ENCODE results near the gene ARHGEF7.
"Not testable (repeated sequence)": the region's sequence is repeated elsewhere in the genome, so short reads cannot be mapped to it uniquely, and the experiment has no call there.

Gene ARHGEF7

DNA sequence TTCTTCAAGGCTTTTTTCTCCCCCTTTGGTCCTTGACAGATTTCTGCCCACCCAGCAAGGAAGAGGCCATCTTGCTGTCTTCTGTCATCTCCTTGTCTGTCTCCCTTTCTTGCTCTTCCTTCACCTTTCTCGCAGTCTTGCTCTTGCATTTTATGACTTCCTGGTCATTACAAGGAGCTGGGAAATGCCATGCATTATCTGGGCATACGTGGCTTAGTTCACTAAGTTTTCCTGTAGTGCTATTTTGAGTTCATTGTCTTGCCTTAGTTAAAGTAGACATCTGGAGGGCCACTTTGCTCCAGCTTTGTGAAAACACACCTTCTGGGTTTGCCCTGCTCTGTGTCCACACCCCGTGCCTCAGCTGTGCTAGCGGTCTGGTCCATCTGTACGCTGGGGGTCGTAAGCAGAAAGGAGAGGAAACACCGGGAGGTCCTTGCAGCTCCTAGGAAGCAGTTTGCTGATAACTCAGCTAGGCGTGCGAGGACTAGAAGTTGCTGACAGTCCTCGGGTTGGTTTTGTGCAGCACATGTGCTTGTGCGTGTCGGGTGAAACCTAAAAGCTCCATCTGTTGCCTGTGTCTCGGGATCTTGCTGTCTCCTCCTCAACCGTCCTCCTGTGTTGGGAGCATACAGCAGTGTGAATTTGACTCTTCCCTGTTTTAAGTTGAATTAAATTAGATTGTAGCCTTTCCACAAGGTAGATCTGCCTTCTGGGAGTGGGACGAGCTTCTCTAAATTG lies 59.4 kb downstream of the ARHGEF7 start:
- no peak for DNase-seq

DNA sequence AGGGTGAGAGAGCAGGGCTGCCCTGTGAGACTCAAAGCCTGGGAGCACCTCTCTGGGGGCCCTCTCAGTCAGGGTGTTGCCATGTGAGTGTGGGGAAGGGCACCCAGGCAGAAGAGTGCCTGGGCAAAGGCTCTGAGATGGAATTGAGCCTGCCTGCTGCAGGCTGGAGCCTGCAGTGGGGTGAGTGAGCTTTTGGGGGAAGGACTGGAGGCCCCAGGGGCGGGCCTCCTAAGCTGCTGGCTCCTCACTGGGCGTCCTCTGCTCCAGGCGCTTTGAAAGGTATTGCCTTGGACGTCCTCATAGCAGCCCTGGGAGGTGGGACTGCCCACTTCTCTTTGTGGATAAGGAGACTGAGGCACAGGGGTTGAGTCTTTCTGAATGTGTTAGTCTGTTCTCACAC lies 60.3 kb downstream of the ARHGEF7 start:
- no peak for DNase-seq

- DNase-seq, result no peak
Observed at GRCh38 chr13:111175935-111176334, 60.8 kb downstream of the ARHGEF7 start.

- no peak for DNase-seq
Observed at GRCh38 chr13:111176421-111176820, 61.3 kb downstream of the ARHGEF7 start.

- no peak for DNase-seq
Observed at GRCh38 chr13:111177081-111177711, 62.1 kb downstream of the ARHGEF7 start.

- DNase-seq, result no peak
Observed at GRCh38 chr13:111177921-111178320, 62.8 kb downstream of the ARHGEF7 start.

GRCh38 chr13:111178402-111178801 lies 63.3 kb downstream of the ARHGEF7 start:
- no peak for DNase-seq

DNA sequence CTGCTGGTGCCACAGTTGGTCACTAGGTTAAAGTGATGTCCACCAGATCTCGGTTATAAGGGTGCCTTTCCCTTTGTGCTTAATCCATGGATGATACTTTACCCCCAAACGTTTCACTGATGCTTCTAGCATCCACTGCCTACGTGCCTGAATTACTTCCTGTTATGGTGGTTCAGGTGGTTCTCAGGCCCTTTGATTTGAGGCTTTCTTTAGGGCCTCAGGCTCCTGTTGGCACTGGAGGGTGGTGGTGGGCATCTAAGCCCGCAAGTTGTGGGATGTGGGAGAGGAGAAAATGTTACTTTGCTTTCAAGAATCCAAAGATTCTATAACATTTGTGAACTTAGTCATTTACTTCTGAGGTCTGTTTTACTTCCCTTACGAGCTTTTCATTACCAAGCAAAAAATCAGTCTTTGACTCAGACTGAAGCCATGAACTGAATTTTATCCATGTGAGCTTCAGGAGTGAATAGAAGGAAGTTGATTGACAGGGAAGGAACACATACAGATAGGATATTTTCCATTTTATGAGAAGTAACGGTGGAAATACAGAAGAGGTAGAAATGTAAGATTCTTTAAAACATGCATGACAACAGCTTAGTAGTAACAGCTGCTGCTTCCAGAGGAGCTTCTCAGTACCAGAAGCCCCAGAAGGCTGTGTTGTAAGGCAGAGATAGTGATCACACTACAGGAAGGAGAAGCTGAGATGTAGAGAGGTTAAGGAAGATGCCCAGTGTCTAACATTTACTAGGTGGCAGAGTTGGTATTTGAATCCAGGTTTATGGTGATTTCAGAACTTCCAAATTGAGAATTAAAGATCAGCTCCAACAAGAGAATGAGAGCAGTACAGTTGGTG lies 65.0 kb downstream of the ARHGEF7 start:
- DNase-seq, result no peak

DNA sequence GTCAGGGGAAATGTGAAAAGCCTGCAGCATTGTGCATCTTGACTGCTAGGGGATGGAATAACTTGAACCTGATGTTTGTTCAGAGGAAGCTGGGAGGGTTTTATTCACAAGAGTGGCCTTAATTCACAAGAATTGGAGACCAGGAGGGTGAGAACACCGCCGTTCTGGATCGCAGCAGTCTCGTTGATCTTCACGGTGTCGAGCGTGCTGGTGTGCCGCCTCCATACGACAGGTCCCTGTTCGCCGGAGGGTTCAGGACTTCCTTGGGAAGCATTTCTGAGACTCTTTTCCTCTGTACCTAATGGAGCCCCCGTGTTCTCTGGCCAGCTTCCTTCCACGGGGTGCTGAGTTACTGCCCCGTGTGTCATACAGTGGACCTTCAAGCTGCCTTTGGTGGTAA lies 66.9 kb downstream of the ARHGEF7 start:
- no peak for DNase-seq

GRCh38 chr13:111183087-111183645 lies 68.1 kb downstream of the ARHGEF7 start:
- no peak for DNase-seq

- DNase-seq, result no peak
Observed at GRCh38 chr13:111183959-111184358, 68.8 kb downstream of the ARHGEF7 start.

- peak; percentile 72 for DNase-seq
Observed at GRCh38 chr13:111184458-111185401, 69.6 kb downstream of the ARHGEF7 start.

GRCh38 chr13:111186305-111186935 lies 71.3 kb downstream of the ARHGEF7 start:
- DNase-seq, result no peak

- DNase-seq, result no peak
Observed at GRCh38 chr13:111187960-111188541, 72.9 kb downstream of the ARHGEF7 start.

- DNase-seq, result not testable (repeated sequence)
Observed at GRCh38 chr13:111189064-111189505, 74.0 kb downstream of the ARHGEF7 start.

DNA sequence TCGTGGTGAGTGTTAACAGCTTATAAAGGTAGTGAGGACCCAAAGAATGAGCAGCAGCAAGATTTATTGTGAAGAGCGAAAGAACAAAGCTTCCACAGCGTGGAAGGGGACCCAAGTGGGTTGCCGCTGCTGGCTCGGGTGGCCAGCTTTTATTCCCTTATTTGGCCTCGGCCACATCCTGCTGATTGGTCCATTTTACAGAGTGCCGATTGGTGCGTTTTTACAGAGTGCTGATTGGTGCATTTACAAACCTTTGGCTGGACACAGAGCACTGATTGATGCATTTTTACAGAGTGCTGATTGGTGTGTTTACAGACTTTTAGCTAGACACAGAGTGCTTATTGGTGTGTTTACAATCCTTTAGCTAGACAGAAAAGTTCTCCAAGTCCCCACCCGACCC lies 74.4 kb downstream of the ARHGEF7 start:
- DNase-seq, result not testable (repeated sequence)

- not testable (repeated sequence) for DNase-seq
Observed at GRCh38 chr13:111193223-111193622, 78.1 kb downstream of the ARHGEF7 start.

- not testable (repeated sequence) for DNase-seq
Observed at GRCh38 chr13:111194651-111195050, 79.5 kb downstream of the ARHGEF7 start.

- not testable (repeated sequence) for DNase-seq
Observed at GRCh38 chr13:111198732-111199378, 83.7 kb downstream of the ARHGEF7 start.

GRCh38 chr13:111201304-111201940 lies 86.3 kb downstream of the ARHGEF7 start:
- DNase-seq, result no peak
